ENCODE results near the gene PAX7. TPM values are rescaled to one million over a fixed set of nuclear protein-coding genes. Genes with fewer than 3 reads are reported as not detected.

Gene PAX7
- total and polyA plus RNA-seq, 2 experiments from 2014 or later: 0.03 TPM; not detected in 1

Small RNAs within 50 kb of the gene (small RNA-seq; reads per million reads assigned to genes)
- gene AL031737.1 (ENCODE audit: low replicate concordance): not detected

Other genes with a start within 250 kb of the PAX7 start
- 19.9 and 22.4 TPM in 2 replicates for gene KLHDC7A, start 149.9 kb upstream of the PAX7 start, total RNA-seq (2014; rRNA removed; shearing (Covaris generic))
- 4.2 and 4.5 TPM in 2 replicates for gene KLHDC7A, start 149.9 kb upstream of the PAX7 start, polyA plus RNA-seq (2016; fragmentation: Nextera tagmentation; extraction: Ambion mirVana)
- not detected in 2 replicates for gene TAS1R2, start 228.8 kb downstream of the PAX7 start, total RNA-seq (2014; rRNA removed; shearing (Covaris generic))
- not detected in 2 replicates for gene TAS1R2, start 228.8 kb downstream of the PAX7 start, polyA plus RNA-seq (2016; fragmentation: Nextera tagmentation; extraction: Ambion mirVana)